NCI-H2171 treated with DMSO at 0.1 percent for 48 hours (cell line): ENCODE measurements around the gene GDPGP1.

Experiments
- DNase-seq: peaks from one replicate; lab custom pipeline; 2025; lab: John Stamatoyannopoulos, UW

The GDPGP1 gene

GRCh38 chr15:90203922-90204321, 30.1 kb upstream of the GDPGP1 start:
- no peak for DNase-seq

GRCh38 chr15:90205050-90205848, 28.8 kb upstream of the GDPGP1 start:
- DNase-seq, result no peak

- DNase-seq, result no peak
Observed at GRCh38 chr15:90205886-90206285, 28.1 kb upstream of the GDPGP1 start.

GRCh38 chr15:90207252-90207651, 26.8 kb upstream of the GDPGP1 start:
- DNase-seq, result no peak

GRCh38 chr15:90208356-90208755, 25.7 kb upstream of the GDPGP1 start:
- no peak for DNase-seq

GRCh38 chr15:90209591-90209990, 24.4 kb upstream of the GDPGP1 start:
- DNase-seq, result no peak

GRCh38 chr15:90210593-90210992, 23.4 kb upstream of the GDPGP1 start:
- no peak for DNase-seq

- no peak for DNase-seq
Observed at GRCh38 chr15:90211009-90211408, 23.0 kb upstream of the GDPGP1 start.

GRCh38 chr15:90211440-90212143, 22.4 kb upstream of the GDPGP1 start:
- DNase-seq, result no peak

- DNase-seq, result no peak
Observed at GRCh38 chr15:90212221-90213098, 21.5 kb upstream of the GDPGP1 start.

GRCh38 chr15:90213122-90213817, 20.7 kb upstream of the GDPGP1 start:
- DNase-seq, result peak; percentile 21

GRCh38 chr15:90213818-90214204, 20.2 kb upstream of the GDPGP1 start:
- DNase-seq, result no peak

- no peak for DNase-seq
Observed at GRCh38 chr15:90214553-90215196, 19.3 kb upstream of the GDPGP1 start.

- DNase-seq, result no peak
Observed at GRCh38 chr15:90217671-90218394, 16.2 kb upstream of the GDPGP1 start.

- DNase-seq, result no peak
Observed at GRCh38 chr15:90219421-90220141, 14.4 kb upstream of the GDPGP1 start.

- peak; percentile 60 for DNase-seq
Observed at GRCh38 chr15:90221246-90221900, 12.6 kb upstream of the GDPGP1 start.

GRCh38 chr15:90222547-90222946, 11.5 kb upstream of the GDPGP1 start:
- no peak for DNase-seq

- DNase-seq, result no peak
Observed at GRCh38 chr15:90223441-90224165, 10.4 kb upstream of the GDPGP1 start.

GRCh38 chr15:90225047-90225446, 9.0 kb upstream of the GDPGP1 start:
- DNase-seq, result no peak
